ENCODE data around the gene NCOA6. TPM values are rescaled to one million over a fixed set of nuclear protein-coding genes. Genes with fewer than 3 reads are reported as not detected.
A peak's percentile ranks its signal among the peaks of the same experiment; 100 is the strongest.
"Not testable (repeated sequence)": the region's sequence is repeated elsewhere in the genome, so short reads cannot be mapped to it uniquely, and the experiment has no call there.

Gene NCOA6
- total RNA-seq, 2 experiments from 2014 or later: 32.3 to 35.0 TPM

- peak overlapping the region; percentile 88 for H3K27ac Mint-ChIP-seq
- no peak for DNase-seq
- CTCF ChIA-PET: interaction anchor here (0.8 to 1.5 kb wide), 2 partner anchors 15 to 31 kb away, joined by 3 read pairs; no protein-coding TSS in a partner anchor
- no peaks in the 10 kb centered on the region for H3K9me3 Mint-ChIP-seq
- POLR2A ChIA-PET: no interaction called here
- peaks cover 4% of the 10 kb centered on the region for H3K27me3 Mint-ChIP-seq
- H3K4me1 Mint-ChIP-seq: peaks cover 37% of the 10 kb centered on the region
- peak overlapping the region; percentile 88 for H3K4me3 Mint-ChIP-seq
- H3K36me3 Mint-ChIP-seq (ENCODE audit: low read depth): peaks cover 8% of the 10 kb centered on the region
Measured at GRCh38 chr20:34824026-34824425, 1.4 kb downstream of the NCOA6 start.

GRCh38 chr20:34820805-34821578 is 4.5 kb downstream of the NCOA6 start:
- ChIA-PET CTCF (interaction anchor here (0.6 kb wide), 1 partner anchor 94 kb away, joined by 3 read pairs; no protein-coding TSS in a partner anchor), POLR2A (no interaction called here)
- Mint-ChIP-seq H3K27ac (no peak overlapping the region), H3K4me3 (no peak overlapping the region), H3K27me3 (no peaks in the 10 kb centered on the region), H3K9me3 (no peaks in the 10 kb centered on the region), H3K36me3 (ENCODE audit: low read depth) (peaks cover 8% of the 10 kb centered on the region), H3K4me1 (peaks cover 37% of the 10 kb centered on the region)
- DNase-seq: no peak

GRCh38 chr20:34817801-34818200 is 7.7 kb downstream of the NCOA6 start:
- Mint-ChIP-seq H3K27me3 (no peaks in the 10 kb centered on the region), H3K9me3 (no peaks in the 10 kb centered on the region), H3K27ac (no peak overlapping the region), H3K4me3 (no peak overlapping the region), H3K4me1 (peaks cover 18% of the 10 kb centered on the region), H3K36me3 (ENCODE audit: low read depth) (peaks cover 8% of the 10 kb centered on the region)
- no peak for DNase-seq
- ChIA-PET POLR2A (no interaction called here), CTCF (interaction anchor here (0.8 to 1.7 kb wide), 3 partner anchors 9 to 506 kb away, joined by 3 to 5 read pairs (median 3); no protein-coding TSS in a partner anchor)

- no peak overlapping the region for H3K4me3 Mint-ChIP-seq
- no peaks in the 10 kb centered on the region for H3K9me3 Mint-ChIP-seq
- no peaks in the 10 kb centered on the region for H3K27me3 Mint-ChIP-seq
- peaks cover 11% of the 10 kb centered on the region for H3K4me1 Mint-ChIP-seq
- no peak for DNase-seq
- H3K27ac Mint-ChIP-seq: no peak overlapping the region
- ChIA-PET POLR2A (no interaction called here), CTCF (interaction anchor here (0.8 to 1.7 kb wide), 3 partner anchors 10 to 505 kb away, joined by 3 to 5 read pairs (median 3); no protein-coding TSS in a partner anchor)
- H3K36me3 Mint-ChIP-seq (ENCODE audit: low read depth): peaks cover 3% of the 10 kb centered on the region
Measured at GRCh38 chr20:34817072-34817471, 8.4 kb downstream of the NCOA6 start.

- DNase-seq: no peak
- H3K27ac Mint-ChIP-seq: no peak overlapping the region
- H3K27me3 Mint-ChIP-seq: no peaks in the 10 kb centered on the region
- POLR2A ChIA-PET: no interaction called here
- CTCF ChIA-PET: interaction anchor here (0.5 kb wide), 1 partner anchor 410 kb away, joined by 3 read pairs; no protein-coding TSS in a partner anchor
- no peaks in the 10 kb centered on the region for H3K9me3 Mint-ChIP-seq
- H3K36me3 Mint-ChIP-seq (ENCODE audit: low read depth): peaks cover 2% of the 10 kb centered on the region
- H3K4me3 Mint-ChIP-seq: no peak overlapping the region
- peaks cover 3% of the 10 kb centered on the region for H3K4me1 Mint-ChIP-seq
Measured at GRCh38 chr20:34815636-34816035, 9.8 kb downstream of the NCOA6 start.

- Mint-ChIP-seq H3K27ac (no peak overlapping the region), H3K27me3 (no peaks in the 10 kb centered on the region), H3K9me3 (no peaks in the 10 kb centered on the region), H3K36me3 (ENCODE audit: low read depth) (peaks cover 2% of the 10 kb centered on the region), H3K4me1 (peaks cover 10% of the 10 kb centered on the region), H3K4me3 (no peak overlapping the region)
- ChIA-PET CTCF (interaction anchor here (0.6 kb wide), 1 partner anchor 470 kb away, joined by 3 read pairs; no protein-coding TSS in a partner anchor), POLR2A (no interaction called here)
- DNase-seq: no peak
Measured at GRCh38 chr20:34808583-34808982, 16.9 kb downstream of the NCOA6 start.

GRCh38 chr20:34807944-34808465 is 17.4 kb downstream of the NCOA6 start:
- H3K27ac Mint-ChIP-seq; DNase-seq; H3K36me3 Mint-ChIP-seq (ENCODE audit: low read depth); POLR2A ChIA-PET; H3K4me1 Mint-ChIP-seq; H3K9me3 Mint-ChIP-seq; H3K27me3 Mint-ChIP-seq; H3K4me3 Mint-ChIP-seq: not testable (repeated sequence)
- CTCF ChIA-PET: interaction anchor here (0.6 kb wide), 2 partner anchors 379 to 471 kb away, joined by 3 read pairs; no protein-coding TSS in a partner anchor

- ChIA-PET CTCF (no interaction called here), POLR2A (no interaction called here)
- peaks cover 12% of the 10 kb centered on the region for H3K4me1 Mint-ChIP-seq
- H3K4me3 Mint-ChIP-seq: no peak overlapping the region
- no peaks in the 10 kb centered on the region for H3K27me3 Mint-ChIP-seq
- peaks cover 5% of the 10 kb centered on the region for H3K36me3 Mint-ChIP-seq (ENCODE audit: low read depth)
- H3K9me3 Mint-ChIP-seq: no peaks in the 10 kb centered on the region
- no peak for DNase-seq
- no peak overlapping the region for H3K27ac Mint-ChIP-seq
Measured at GRCh38 chr20:34806255-34806654, 19.2 kb downstream of the NCOA6 start.

- CTCF ChIA-PET: interaction anchor here (0.6 kb wide), 1 partner anchor 552 kb away, joined by 3 read pairs; no protein-coding TSS in a partner anchor
- no peak for DNase-seq
- no peaks in the 10 kb centered on the region for H3K9me3 Mint-ChIP-seq
- H3K27ac Mint-ChIP-seq: no peak overlapping the region
- no peaks in the 10 kb centered on the region for H3K27me3 Mint-ChIP-seq
- POLR2A ChIA-PET: no interaction called here
- peaks cover 9% of the 10 kb centered on the region for H3K36me3 Mint-ChIP-seq (ENCODE audit: low read depth)
- H3K4me3 Mint-ChIP-seq: no peak overlapping the region
- peaks cover 9% of the 10 kb centered on the region for H3K4me1 Mint-ChIP-seq
Measured at GRCh38 chr20:34798871-34799270, 26.6 kb downstream of the NCOA6 start.

GRCh38 chr20:34798328-34798727 is 27.1 kb downstream of the NCOA6 start:
- DNase-seq: no peak
- peaks cover 9% of the 10 kb centered on the region for H3K36me3 Mint-ChIP-seq (ENCODE audit: low read depth)
- no peaks in the 10 kb centered on the region for H3K27me3 Mint-ChIP-seq
- no peak overlapping the region for H3K4me3 Mint-ChIP-seq
- no peak overlapping the region for H3K27ac Mint-ChIP-seq
- H3K4me1 Mint-ChIP-seq: peaks cover 9% of the 10 kb centered on the region
- CTCF ChIA-PET: interaction anchor here (1.6 kb wide), 1 partner anchor 29 kb away, joined by 4 read pairs; no protein-coding TSS in a partner anchor
- H3K9me3 Mint-ChIP-seq: no peaks in the 10 kb centered on the region
- POLR2A ChIA-PET: interaction anchor here (0.6 kb wide), 1 partner anchor 563 kb away, joined by 3 read pairs; no protein-coding TSS in a partner anchor

- peaks cover 9% of the 10 kb centered on the region for H3K4me1 Mint-ChIP-seq
- POLR2A ChIA-PET: interaction anchor here (0.6 kb wide), 1 partner anchor 562 kb away, joined by 3 read pairs; no protein-coding TSS in a partner anchor
- no peak for DNase-seq
- no peak overlapping the region for H3K4me3 Mint-ChIP-seq
- no peak overlapping the region for H3K27ac Mint-ChIP-seq
- H3K9me3 Mint-ChIP-seq: no peaks in the 10 kb centered on the region
- no peaks in the 10 kb centered on the region for H3K27me3 Mint-ChIP-seq
- peaks cover 9% of the 10 kb centered on the region for H3K36me3 Mint-ChIP-seq (ENCODE audit: low read depth)
- CTCF ChIA-PET: interaction anchor here (0.8 to 1.6 kb wide), 2 partner anchors 10 to 27 kb away, joined by 4 to 5 read pairs; no protein-coding TSS in a partner anchor
Measured at GRCh38 chr20:34797012-34797995, 28.1 kb downstream of the NCOA6 start.

GRCh38 chr20:34794006-34794585 is 31.4 kb downstream of the NCOA6 start:
- Mint-ChIP-seq H3K27ac (no peak overlapping the region), H3K4me3 (no peak overlapping the region), H3K27me3 (no peaks in the 10 kb centered on the region), H3K4me1 (no peaks in the 10 kb centered on the region), H3K36me3 (ENCODE audit: low read depth) (peaks cover 13% of the 10 kb centered on the region), H3K9me3 (no peaks in the 10 kb centered on the region)
- CTCF ChIA-PET: no interaction called here
- DNase-seq: no peak
- POLR2A ChIA-PET: interaction anchor here (0.6 kb wide), 1 partner anchor 167 kb away, joined by 4 read pairs; no protein-coding TSS in a partner anchor
